Naive thymus-derived CD4-positive, alpha-beta T cell (primary cell): ENCODE data around the gene TTC32. TPM values are rescaled to one million over a fixed set of nuclear protein-coding genes. Genes with fewer than 3 reads are reported as not detected.

Source experiments
- ATAC-seq: fragments of 150-1000 bp; cut with Tn5 transposase; 2 replicates; pipeline ENCODE4 v1.10.0; 2021; ENCODE audit warnings: mild to moderate bottlenecking, moderate library complexity
- CTCF ChIA-PET: fragments of 350-600 bp; sonication (Branson Sonifier 250); formaldehyde crosslinking; loops from one replicate; lab custom pipeline; 2021; ENCODE audit warnings: antibody characterized with exemption; lab: Charles Lee
- POLR2A ChIA-PET: fragments of 350-600 bp; sonication (Branson Sonifier 250); formaldehyde crosslinking; loops from one replicate; lab custom pipeline; 2021; ENCODE audit warnings: antibody characterized with exemption, inconsistent platforms; lab: Charles Lee
- DNase-seq, 9 donors: peaks; one replicate each; pipeline versions ENCODE4 v3.0.0 to v3.0.0-alpha.2; 2020 to 2022; ENCODE audit warnings: mixed read lengths in 1 of 9
- H3K27ac ChIP-seq: one replicate; pipeline ENCODE4 v1.7.0; 2013; ENCODE audit warnings: mild to moderate bottlenecking, low read depth, low read length, moderate library complexity
- H3K27me3 ChIP-seq, 2 donors: one replicate each; pipeline ENCODE4 v1.7.0; 2013; ENCODE audit warnings: low read length in 2 of 2, mild to moderate bottlenecking in 2 of 2, moderate library complexity in 2 of 2; ENCODE audit not compliant: control insufficient read depth in 2 of 2, insufficient read depth in 2 of 2
- H3K36me3 ChIP-seq, 3 experiments: 1 replicate in 2 of 3; 2 replicates in 1 of 3; pipeline ENCODE4 v1.7.0; 2013; ENCODE audit warnings: low read length in 3 of 3, mild to moderate bottlenecking in 3 of 3, moderate library complexity in 1 of 3; ENCODE audit not compliant: insufficient read depth in 3 of 3, control insufficient read depth in 2 of 3
- H3K4me1 ChIP-seq, 2 donors: one replicate each; pipeline ENCODE4 v1.7.0; 2013; ENCODE audit warnings: low read length in 2 of 2, mild to moderate bottlenecking in 2 of 2, moderate library complexity in 1 of 2; ENCODE audit not compliant: control insufficient read depth in 2 of 2, insufficient read depth in 2 of 2
- H3K4me3 ChIP-seq: 2 replicates; pipeline ENCODE4 v1.7.0; 2013; ENCODE audit warnings: mild to moderate bottlenecking, low read length
- H3K9me3 ChIP-seq, 3 experiments: 1 replicate in 2 of 3; 2 replicates in 1 of 3; pipeline ENCODE4 v1.7.0; 2013; ENCODE audit warnings: low read length in 3 of 3; ENCODE audit not compliant: control insufficient read depth in 2 of 3
- H3K27ac Mint-ChIP-seq, 9 donors: one replicate each; pipeline ENCODE4 v1.8.0; 2020 to 2022; ENCODE audit warnings: mixed read lengths in 9 of 9, mild to moderate bottlenecking in 8 of 9, moderate library complexity in 5 of 9, inconsistent platforms in 2 of 9
- H3K27me3 Mint-ChIP-seq, 5 donors: one replicate each; pipeline ENCODE4 v1.8.0; 2021 to 2022; ENCODE audit warnings: mixed read lengths in 5 of 5, mild to moderate bottlenecking in 1 of 5
- H3K36me3 Mint-ChIP-seq, 5 donors: one replicate each; pipeline ENCODE4 v1.8.0; 2020 to 2022; ENCODE audit warnings: mixed read lengths in 5 of 5, mild to moderate bottlenecking in 3 of 5, inconsistent platforms in 1 of 5
- H3K4me1 Mint-ChIP-seq, 7 donors: one replicate each; pipeline ENCODE4 v1.8.0; 2020 to 2022; ENCODE audit warnings: mixed read lengths in 7 of 7, mild to moderate bottlenecking in 3 of 7, inconsistent platforms in 1 of 7
- H3K4me3 Mint-ChIP-seq, 10 donors: one replicate each; pipeline ENCODE4 v1.8.0; 2020 to 2022; ENCODE audit warnings: mild to moderate bottlenecking in 10 of 10, mixed read lengths in 10 of 10, moderate library complexity in 6 of 10, inconsistent platforms in 2 of 10
- H3K9me3 Mint-ChIP-seq, 11 donors: one replicate each; pipeline ENCODE4 v1.8.0; 2020 to 2022; ENCODE audit warnings: mixed read lengths in 11 of 11, mild to moderate bottlenecking in 4 of 11, inconsistent platforms in 1 of 11, moderate library complexity in 1 of 11
- intact Hi-C, 2 donors: fragments of 100-400 bp; cut with micrococcal nuclease; formaldehyde crosslinking; loops; one replicate each; pipeline ENCODE4 v1.15.1; 2023
- polyA plus RNA-seq, 2 donors: library from polyadenylated mRNA; unstranded; fragments of 300-500 nt; fragmentation: Illumina TruSeq; gene quantifications; one replicate each; pipeline ENCODE4 v1.2.3, GENCODE V29; 2021
- total RNA-seq, 6 experiments: library from RNA in 5 of 6; stranded (reverse) in 5 of 6; gene quantifications; 1 replicate in 5 of 6; 2 replicates in 1 of 6; pipeline ENCODE4 v1.2.3 and lab custom pipeline; 2021 to 2026

TTC32 gene
- total and polyA plus RNA-seq, 7 experiments from 2014 or later = 23.1 to 58.0 (median 42.7) TPM

GRCh38 chr2:19860022-19860421, 41.8 kb downstream of the TTC32 start:
- POLR2A ChIA-PET = no interaction called here
- Mint-ChIP-seq H3K4me1 (peaks cover 0 to 10% (median 4%) of the 10 kb centered on the region in 7 donors), H3K9me3 (no peaks in the 10 kb centered on the region), H3K4me3 (no peak overlapping the region), H3K27me3 (peaks cover 0 to 15% (median 9%) of the 10 kb centered on the region in 5 donors), H3K27ac (no peak overlapping the region), H3K36me3 (no peaks in the 10 kb centered on the region)
- Histone ChIP-seq H3K36me3 (no peaks in the 10 kb centered on the region), H3K27ac (no peak overlapping the region), H3K4me3 (no peak overlapping the region), H3K27me3 (no peaks in the 10 kb centered on the region), H3K9me3 (no peaks in the 10 kb centered on the region), H3K4me1 (peaks cover 5 to 6% of the 10 kb centered on the region in 2 donors)
- intact Hi-C loops = loop anchor here in 1 of 2 donors (5.0 to 10.0 kb wide), 2 partner anchors 498 to 975 kb away; no protein-coding TSS in a partner anchor
- ATAC-seq (no peak), DNase-seq (no peak)
- CTCF ChIA-PET = interaction anchor here (0.6 kb wide), 1 partner anchor 87 kb away, joined by 3 read pairs; no protein-coding TSS in a partner anchor

- ChIA-PET POLR2A (no interaction called here), CTCF (no interaction called here)
- H3K27me3 ChIP-seq = no peaks in the 10 kb centered on the region
- H3K27ac ChIP-seq = no peak overlapping the region
- Mint-ChIP-seq H3K4me3 (no peak overlapping the region), H3K4me1 (peaks cover 0 to 6% (median 4%) of the 10 kb centered on the region in 7 donors), H3K27me3 (peaks cover 0 to 15% (median 8%) of the 10 kb centered on the region in 5 donors), H3K36me3 (no peaks in the 10 kb centered on the region), H3K9me3 (no peaks in the 10 kb centered on the region), H3K27ac (no peak overlapping the region)
- no peak for ATAC-seq
- DNase-seq = no peak
- H3K36me3 ChIP-seq = no peaks in the 10 kb centered on the region
- H3K9me3 ChIP-seq = no peaks in the 10 kb centered on the region
- H3K4me1 ChIP-seq = peaks cover 5 to 6% of the 10 kb centered on the region in 2 donors
- H3K4me3 ChIP-seq = no peak overlapping the region
- intact Hi-C loops = no loop called here
Measured at GRCh38 chr2:19859565-19859964, 42.2 kb downstream of the TTC32 start.

- Mint-ChIP-seq H3K27me3 (peaks cover 0 to 14% (median 5%) of the 10 kb centered on the region in 5 donors), H3K4me1 (peaks cover 0 to 2% (median 1%) of the 10 kb centered on the region in 7 donors), H3K9me3 (no peaks in the 10 kb centered on the region), H3K36me3 (no peaks in the 10 kb centered on the region), H3K27ac (no peak overlapping the region), H3K4me3 (no peak overlapping the region)
- CTCF ChIA-PET = interaction anchor here (0.6 to 1.3 kb wide), 3 partner anchors 235 to 1338 kb away, joined by 3 to 6 read pairs (median 3); no protein-coding TSS in a partner anchor
- ATAC-seq (no peak), DNase-seq (no peak)
- POLR2A ChIA-PET = no interaction called here
- H3K27ac ChIP-seq = no peak overlapping the region
- H3K9me3 ChIP-seq = no peaks in the 10 kb centered on the region
- no peaks in the 10 kb centered on the region for H3K27me3 ChIP-seq
- no peak overlapping the region for H3K4me3 ChIP-seq
- H3K36me3 ChIP-seq = no peaks in the 10 kb centered on the region
- H3K4me1 ChIP-seq = no peaks in the 10 kb centered on the region
- intact Hi-C loops = no loop called here
Measured at GRCh38 chr2:19857806-19858205, 44.0 kb downstream of the TTC32 start.

- peak overlapping the region in 1 of 9 donors; percentile 47 for H3K27ac Mint-ChIP-seq
- no peak for ATAC-seq
Measured at GRCh38 chr2:19857100-19857499, 44.7 kb downstream of the TTC32 start.

GRCh38 chr2:19855542-19856431, 46.0 kb downstream of the TTC32 start:
- Mint-ChIP-seq H3K9me3 (peaks cover 0 to under 1% (median 0%) of the 10 kb centered on the region in 11 donors), H3K27ac (no peak overlapping the region), H3K4me3 (no peak overlapping the region), H3K36me3 (no peaks in the 10 kb centered on the region), H3K27me3 (peaks cover 0 to 11% (median 5%) of the 10 kb centered on the region in 5 donors), H3K4me1 (peaks cover 0 to 2% (median 0%) of the 10 kb centered on the region in 7 donors)
- Histone ChIP-seq H3K9me3 (no peaks in the 10 kb centered on the region), H3K4me3 (no peak overlapping the region), H3K4me1 (no peaks in the 10 kb centered on the region), H3K27ac (no peak overlapping the region), H3K27me3 (no peaks in the 10 kb centered on the region), H3K36me3 (no peaks in the 10 kb centered on the region)
- intact Hi-C loops = no loop called here
- no peak for DNase-seq
- ChIA-PET POLR2A (no interaction called here), CTCF (no interaction called here)
- no peak for ATAC-seq

More at GRCh38 chr2:19857100-19857499, 44.7 kb downstream of the TTC32 start:
- Histone ChIP-seq H3K27me3 (no peaks in the 10 kb centered on the region), H3K27ac (no peak overlapping the region), H3K4me1 (no peaks in the 10 kb centered on the region), H3K36me3 (no peaks in the 10 kb centered on the region), H3K9me3 (no peaks in the 10 kb centered on the region), H3K4me3 (no peak overlapping the region)
- POLR2A ChIA-PET = no interaction called here
- CTCF ChIA-PET = no interaction called here
- no peak for DNase-seq
- Mint-ChIP-seq H3K36me3 (no peaks in the 10 kb centered on the region), H3K4me1 (peaks cover 0 to 2% (median 0%) of the 10 kb centered on the region in 7 donors), H3K9me3 (no peaks in the 10 kb centered on the region), H3K27me3 (peaks cover 0 to 13% (median 5%) of the 10 kb centered on the region in 5 donors), H3K4me3 (no peak overlapping the region)
- intact Hi-C loops = no loop called here

- Histone ChIP-seq H3K36me3 (no peaks in the 10 kb centered on the region), H3K9me3 (no peaks in the 10 kb centered on the region), H3K27me3 (no peaks in the 10 kb centered on the region), H3K4me3 (no peak overlapping the region), H3K4me1 (no peaks in the 10 kb centered on the region), H3K27ac (no peak overlapping the region)
- POLR2A ChIA-PET = no interaction called here
- Mint-ChIP-seq H3K9me3 (peaks cover 0 to 2% (median 0%) of the 10 kb centered on the region in 11 donors), H3K27ac (no peak overlapping the region), H3K4me1 (peaks cover 0 to 2% (median 0%) of the 10 kb centered on the region in 7 donors), H3K27me3 (peaks cover 0 to 9% (median 5%) of the 10 kb centered on the region in 5 donors), H3K4me3 (no peak overlapping the region), H3K36me3 (no peaks in the 10 kb centered on the region)
- no peak for DNase-seq
- intact Hi-C loops = no loop called here
- ATAC-seq = no peak
- CTCF ChIA-PET = no interaction called here
Measured at GRCh38 chr2:19854596-19855541, 46.9 kb downstream of the TTC32 start.
